ENCODE results near the gene ATP6V1D.
A peak's percentile ranks its signal among the peaks of the same experiment; 100 is the strongest.
"Not testable (repeated sequence)": the region's sequence is repeated elsewhere in the genome, so short reads cannot be mapped to it uniquely, and the experiment has no call there.

ATP6V1D gene

DNA sequence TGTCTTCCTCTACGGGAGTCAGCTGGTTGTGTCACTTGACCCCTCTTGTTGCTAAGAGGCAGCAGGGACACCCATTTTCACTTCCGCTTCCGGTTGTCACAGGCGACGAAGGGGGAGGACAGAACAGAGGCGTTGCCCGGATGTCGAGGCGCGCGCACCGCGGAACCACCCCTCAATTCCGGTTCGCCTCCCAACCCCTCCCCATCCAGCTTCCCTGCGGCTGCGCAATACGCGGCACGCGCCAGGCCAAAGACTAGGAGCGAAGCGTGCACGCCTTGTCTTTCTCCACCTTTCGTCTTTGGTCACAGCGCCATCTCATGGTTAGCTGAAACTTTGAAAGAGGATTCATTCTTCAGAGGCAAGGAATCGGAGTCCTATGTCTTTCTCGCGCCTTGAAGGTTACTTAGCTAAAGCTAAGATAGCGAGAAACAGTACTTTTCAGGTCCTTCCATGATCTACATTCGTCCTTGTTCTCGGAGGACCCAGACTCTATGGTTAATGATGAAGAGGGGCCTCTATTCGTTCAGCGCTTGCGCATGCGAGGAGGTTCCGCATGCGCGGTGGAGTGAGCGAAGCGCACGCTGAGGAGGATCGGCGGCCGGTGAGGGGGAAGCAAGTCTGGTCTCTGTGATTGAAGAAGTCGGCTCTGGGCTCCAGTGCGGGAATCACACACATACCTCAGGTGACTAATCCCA, at the start of gene ATP6V1D, which contains the start of gene EIF2S1:
Gene ATP6V1D, minus strand, starts transcription at position 30 of the 695 bp plus-strand sequence. CDS start 106 bp downstream, outside the sequence.
Gene EIF2S1, plus strand, starts transcription at position 554 of the 695 bp plus-strand sequence. CDS start 4,440 bp downstream, outside the sequence.
- H3K36me3 ChIP-seq (ENCODE audit: control insufficient read depth, insufficient read depth, low read length): peaks cover 3% of the 10 kb centered on the region
- H3K9ac ChIP-seq (ENCODE audit: low read depth, low read length): peak within 1 kb of the TSS; percentile 99
- H3K4me1 ChIP-seq (ENCODE audit: control insufficient read depth, insufficient read depth, low read length): peaks cover 3% of the 10 kb centered on the region
- no peaks in the 10 kb centered on the region for H3K27me3 ChIP-seq (ENCODE audit: control insufficient read depth, insufficient read depth, low read length)
- no peaks in the 10 kb centered on the region for H3K9me3 ChIP-seq (ENCODE audit: control insufficient read depth, insufficient read depth, low read length)
- H3K4me3 ChIP-seq (ENCODE audit: low read depth, low read length): peak within 1 kb of the TSS; percentile 96

DNA sequence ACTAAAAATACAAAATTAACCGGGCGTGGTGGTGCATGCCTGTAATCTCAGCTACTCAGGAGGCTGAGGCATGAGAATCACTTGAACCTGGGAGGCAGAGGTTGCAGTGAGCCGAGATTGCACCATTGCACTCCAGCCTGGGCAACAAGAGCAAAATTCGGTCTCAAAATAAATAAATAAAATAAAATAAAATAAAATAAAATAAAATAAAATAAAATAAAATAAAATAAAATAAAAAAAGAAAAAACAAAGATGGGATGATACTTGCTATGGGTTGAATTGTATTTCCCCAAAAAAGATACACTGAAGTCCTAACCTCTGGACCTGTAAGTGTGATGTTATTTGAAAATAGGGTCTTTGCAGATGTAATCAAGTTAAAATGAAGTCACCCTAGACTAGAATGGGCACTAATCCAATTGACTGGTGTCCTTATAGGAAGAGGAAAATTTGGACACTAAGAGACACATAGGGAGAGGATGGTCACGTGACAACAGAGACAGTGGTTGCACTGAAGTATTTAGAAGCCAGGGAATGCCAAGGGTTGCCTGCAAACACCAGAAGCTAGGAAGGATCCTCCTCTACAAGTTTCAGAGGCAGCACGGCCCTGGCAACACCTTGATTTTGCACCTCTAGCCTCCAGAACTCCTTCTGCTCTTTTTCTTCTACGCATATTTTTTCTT, 48.7 kb upstream of the ATP6V1D start:
- H3K4me3 ChIP-seq (ENCODE audit: low read depth, low read length); H3K4me1 ChIP-seq (ENCODE audit: control insufficient read depth, insufficient read depth, low read length); H3K9ac ChIP-seq (ENCODE audit: low read depth, low read length); H3K9me3 ChIP-seq (ENCODE audit: control insufficient read depth, insufficient read depth, low read length); H3K36me3 ChIP-seq (ENCODE audit: control insufficient read depth, insufficient read depth, low read length): not testable (repeated sequence)
- H3K27me3 ChIP-seq (ENCODE audit: control insufficient read depth, insufficient read depth, low read length): peaks cover 28% of the 10 kb centered on the region

DNA sequence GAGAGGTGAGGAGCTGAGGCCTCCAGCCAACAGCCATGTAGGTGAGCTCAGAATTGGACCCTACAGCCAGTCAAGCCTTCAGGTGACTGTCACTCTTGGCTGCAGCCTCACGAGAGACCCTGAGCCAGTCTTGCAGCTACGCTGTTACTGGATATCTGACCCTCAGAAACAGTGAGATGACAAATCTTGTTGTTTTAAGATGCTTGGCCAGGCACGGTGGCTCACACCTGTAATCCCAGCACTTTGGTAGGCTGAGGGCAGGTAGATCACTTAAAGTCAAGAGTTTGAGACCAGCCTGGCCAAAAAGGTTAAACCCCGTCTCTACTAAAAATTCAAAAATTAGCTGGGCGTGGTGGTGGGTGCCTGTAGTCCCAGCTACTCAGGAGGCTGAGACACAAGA, 46.2 kb upstream of the ATP6V1D start:
- Histone ChIP-seq H3K9me3 (ENCODE audit: control insufficient read depth, insufficient read depth, low read length) (no peaks in the 10 kb centered on the region), H3K36me3 (ENCODE audit: control insufficient read depth, insufficient read depth, low read length) (no peaks in the 10 kb centered on the region), H3K4me3 (ENCODE audit: low read depth, low read length) (no peak overlapping the region), H3K4me1 (ENCODE audit: control insufficient read depth, insufficient read depth, low read length) (no peaks in the 10 kb centered on the region), H3K9ac (ENCODE audit: low read depth, low read length) (no peak overlapping the region), H3K27me3 (ENCODE audit: control insufficient read depth, insufficient read depth, low read length) (peaks cover 4% of the 10 kb centered on the region)

DNA sequence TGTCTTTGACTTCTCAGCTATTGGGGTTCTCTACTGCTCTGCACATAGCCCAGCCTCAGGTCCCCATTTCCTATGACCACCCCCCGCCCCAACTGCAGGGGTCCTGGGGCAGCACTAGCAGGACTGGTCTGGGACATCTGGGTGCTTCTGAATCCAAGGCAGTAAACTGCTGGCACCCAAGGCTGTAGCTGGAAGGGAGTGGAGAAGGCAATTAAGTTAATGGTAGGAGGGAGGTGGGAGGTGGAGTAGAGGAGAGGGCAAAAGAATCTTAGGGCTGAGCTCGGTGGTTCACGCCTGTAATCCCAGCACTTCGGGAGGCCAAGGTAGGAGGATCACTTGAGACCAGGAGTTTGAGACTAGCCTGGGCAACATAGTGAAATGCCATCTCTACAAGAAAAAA, 40.8 kb upstream of the ATP6V1D start:
- no peaks in the 10 kb centered on the region for H3K36me3 ChIP-seq (ENCODE audit: control insufficient read depth, insufficient read depth, low read length)
- no peaks in the 10 kb centered on the region for H3K4me1 ChIP-seq (ENCODE audit: control insufficient read depth, insufficient read depth, low read length)
- no peaks in the 10 kb centered on the region for H3K27me3 ChIP-seq (ENCODE audit: control insufficient read depth, insufficient read depth, low read length)

GRCh38 chr14:67397536-67397935, 37.9 kb upstream of the ATP6V1D start:
- no peaks in the 10 kb centered on the region for H3K9me3 ChIP-seq (ENCODE audit: control insufficient read depth, insufficient read depth, low read length)
- H3K36me3 ChIP-seq (ENCODE audit: control insufficient read depth, insufficient read depth, low read length): no peaks in the 10 kb centered on the region
- no peak overlapping the region for H3K4me3 ChIP-seq (ENCODE audit: low read depth, low read length)
- H3K9ac ChIP-seq (ENCODE audit: low read depth, low read length): no peak overlapping the region
- no peaks in the 10 kb centered on the region for H3K27me3 ChIP-seq (ENCODE audit: control insufficient read depth, insufficient read depth, low read length)
- no peaks in the 10 kb centered on the region for H3K4me1 ChIP-seq (ENCODE audit: control insufficient read depth, insufficient read depth, low read length)

More for the DNA sequence above, 40.8 kb upstream of the ATP6V1D start:
- Histone ChIP-seq H3K9ac (ENCODE audit: low read depth, low read length) (no peak overlapping the region), H3K4me3 (ENCODE audit: low read depth, low read length) (no peak overlapping the region), H3K9me3 (ENCODE audit: control insufficient read depth, insufficient read depth, low read length) (no peaks in the 10 kb centered on the region)

GRCh38 chr14:67396381-67396970, 36.9 kb upstream of the ATP6V1D start:
- Histone ChIP-seq H3K9ac (ENCODE audit: low read depth, low read length) (no peak overlapping the region), H3K4me1 (ENCODE audit: control insufficient read depth, insufficient read depth, low read length) (no peaks in the 10 kb centered on the region), H3K4me3 (ENCODE audit: low read depth, low read length) (no peak overlapping the region), H3K36me3 (ENCODE audit: control insufficient read depth, insufficient read depth, low read length) (no peaks in the 10 kb centered on the region), H3K9me3 (ENCODE audit: control insufficient read depth, insufficient read depth, low read length) (no peaks in the 10 kb centered on the region), H3K27me3 (ENCODE audit: control insufficient read depth, insufficient read depth, low read length) (no peaks in the 10 kb centered on the region)

- H3K9me3 ChIP-seq (ENCODE audit: control insufficient read depth, insufficient read depth, low read length): no peaks in the 10 kb centered on the region
Measured at GRCh38 chr14:67395876-67396189, 36.2 kb upstream of the ATP6V1D start.

DNA sequence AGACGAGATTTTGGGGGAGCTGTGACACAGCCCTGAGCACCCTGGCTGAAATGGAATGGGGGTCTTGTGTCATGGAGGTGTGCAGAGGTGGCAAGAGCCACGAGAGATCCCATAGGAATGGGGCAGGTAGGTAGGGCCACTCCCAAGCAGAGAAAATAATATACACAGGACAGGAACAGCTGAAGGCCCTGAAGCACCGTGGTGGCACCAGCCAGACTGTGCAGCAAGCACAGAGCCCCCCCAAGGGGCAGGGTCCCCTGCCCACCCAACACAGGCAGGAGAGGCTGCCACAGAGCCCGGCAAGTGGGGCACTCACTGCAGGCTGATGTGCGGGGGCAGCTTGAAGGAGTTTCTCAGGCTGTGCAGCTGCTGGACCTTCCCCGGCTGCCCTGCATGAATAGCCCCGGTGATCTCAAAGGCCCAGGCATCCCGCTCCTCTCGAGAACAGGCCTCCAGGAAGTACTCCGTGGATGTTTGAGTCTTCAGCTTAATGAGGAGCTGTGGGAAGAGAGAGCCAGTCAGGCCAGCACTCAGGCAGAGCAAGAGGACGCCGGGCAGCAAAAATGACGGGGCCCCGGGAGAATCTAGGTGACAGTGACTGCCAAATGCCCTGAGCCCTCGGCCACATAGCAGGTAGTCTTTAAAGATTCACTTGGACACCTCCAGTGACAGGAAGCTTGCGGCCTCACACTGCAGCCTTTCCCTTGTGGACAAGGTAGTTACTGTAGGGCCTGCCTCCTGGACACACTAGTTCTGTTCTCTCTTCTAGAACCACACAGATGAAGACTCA, 35.7 kb upstream of the ATP6V1D start:
- no peak overlapping the region for H3K4me3 ChIP-seq (ENCODE audit: low read depth, low read length)
- no peak overlapping the region for H3K9ac ChIP-seq (ENCODE audit: low read depth, low read length)
- H3K27me3 ChIP-seq (ENCODE audit: control insufficient read depth, insufficient read depth, low read length): no peaks in the 10 kb centered on the region
- H3K9me3 ChIP-seq (ENCODE audit: control insufficient read depth, insufficient read depth, low read length): no peaks in the 10 kb centered on the region
- no peaks in the 10 kb centered on the region for H3K4me1 ChIP-seq (ENCODE audit: control insufficient read depth, insufficient read depth, low read length)
- no peaks in the 10 kb centered on the region for H3K36me3 ChIP-seq (ENCODE audit: control insufficient read depth, insufficient read depth, low read length)

More at GRCh38 chr14:67395876-67396189, 36.2 kb upstream of the ATP6V1D start:
- Histone ChIP-seq H3K4me3 (ENCODE audit: low read depth, low read length) (no peak overlapping the region), H3K4me1 (ENCODE audit: control insufficient read depth, insufficient read depth, low read length) (no peaks in the 10 kb centered on the region), H3K9ac (ENCODE audit: low read depth, low read length) (no peak overlapping the region), H3K27me3 (ENCODE audit: control insufficient read depth, insufficient read depth, low read length) (no peaks in the 10 kb centered on the region), H3K36me3 (ENCODE audit: control insufficient read depth, insufficient read depth, low read length) (no peaks in the 10 kb centered on the region)

DNA sequence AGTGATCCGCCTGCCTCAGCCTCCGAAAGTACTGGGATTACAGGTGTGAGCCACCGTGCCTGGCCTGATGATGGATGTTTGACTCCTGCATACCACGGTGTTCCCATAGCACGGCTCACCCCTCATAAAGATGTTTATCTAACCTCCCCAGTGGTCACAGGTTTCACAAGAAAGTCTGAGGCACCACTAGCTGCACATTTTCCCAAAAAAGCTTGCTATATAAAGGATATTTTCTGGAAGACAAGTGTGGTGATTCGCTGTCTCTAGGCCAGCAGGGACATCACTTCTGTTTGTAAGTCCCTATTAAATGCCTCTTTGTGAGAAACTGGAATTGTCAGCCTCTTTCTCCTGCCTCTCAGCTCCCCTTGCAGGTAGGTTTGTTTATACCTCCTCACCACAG, 34.1 kb upstream of the ATP6V1D start:
- Histone ChIP-seq H3K4me1 (ENCODE audit: control insufficient read depth, insufficient read depth, low read length) (no peaks in the 10 kb centered on the region), H3K36me3 (ENCODE audit: control insufficient read depth, insufficient read depth, low read length) (no peaks in the 10 kb centered on the region), H3K27me3 (ENCODE audit: control insufficient read depth, insufficient read depth, low read length) (no peaks in the 10 kb centered on the region), H3K9me3 (ENCODE audit: control insufficient read depth, insufficient read depth, low read length) (no peaks in the 10 kb centered on the region), H3K9ac (ENCODE audit: low read depth, low read length) (no peak overlapping the region), H3K4me3 (ENCODE audit: low read depth, low read length) (no peak overlapping the region)

GRCh38 chr14:67392800-67393199, 33.2 kb upstream of the ATP6V1D start:
- H3K4me1 ChIP-seq (ENCODE audit: control insufficient read depth, insufficient read depth, low read length): no peaks in the 10 kb centered on the region
- H3K27me3 ChIP-seq (ENCODE audit: control insufficient read depth, insufficient read depth, low read length): no peaks in the 10 kb centered on the region
- H3K4me3 ChIP-seq (ENCODE audit: low read depth, low read length): no peak overlapping the region
- H3K9ac ChIP-seq (ENCODE audit: low read depth, low read length): no peak overlapping the region
- no peaks in the 10 kb centered on the region for H3K9me3 ChIP-seq (ENCODE audit: control insufficient read depth, insufficient read depth, low read length)
- no peaks in the 10 kb centered on the region for H3K36me3 ChIP-seq (ENCODE audit: control insufficient read depth, insufficient read depth, low read length)

- Histone ChIP-seq H3K4me1 (ENCODE audit: control insufficient read depth, insufficient read depth, low read length) (no peaks in the 10 kb centered on the region), H3K9me3 (ENCODE audit: control insufficient read depth, insufficient read depth, low read length) (no peaks in the 10 kb centered on the region), H3K4me3 (ENCODE audit: low read depth, low read length) (no peak overlapping the region), H3K36me3 (ENCODE audit: control insufficient read depth, insufficient read depth, low read length) (no peaks in the 10 kb centered on the region), H3K9ac (ENCODE audit: low read depth, low read length) (no peak overlapping the region), H3K27me3 (ENCODE audit: control insufficient read depth, insufficient read depth, low read length) (no peaks in the 10 kb centered on the region)
Measured at GRCh38 chr14:67392123-67392522, 32.5 kb upstream of the ATP6V1D start.
